GM19455 (cell line): Measurements from ENCODE around the gene ACTL10.
A peak's percentile ranks its signal among the peaks of the same experiment; 100 is the strongest.

ENCODE experiments used
- ATAC-seq: cut with Tn5 transposase; IDR thresholded peaks from one replicate; pipeline ENCODE4 v1.9.1; 2021; ENCODE audit not compliant: unreplicated experiment

ACTL10 gene

GRCh38 chr20:33663161-33664084 is 3.3 kb upstream of the ACTL10 start:
- ATAC-seq: no peak

GRCh38 chr20:33664085-33664761 is 2.5 kb upstream of the ACTL10 start:
- no peak for ATAC-seq

GRCh38 chr20:33664762-33665144 is 2.0 kb upstream of the ACTL10 start:
- ATAC-seq: no peak

GRCh38 chr20:33667245-33667675 is 517 bp downstream of the ACTL10 start:
- ATAC-seq: peak; percentile 7

- peak; percentile 36 for ATAC-seq
Measured at GRCh38 chr20:33667676-33668465, 1.1 kb downstream of the ACTL10 start.

- ATAC-seq: no peak
Measured at GRCh38 chr20:33668466-33669155, 1.9 kb downstream of the ACTL10 start.

- no peak for ATAC-seq
Measured at GRCh38 chr20:33669224-33669623, 2.5 kb downstream of the ACTL10 start.

- no peak for ATAC-seq
Measured at GRCh38 chr20:33669873-33670640, 3.3 kb downstream of the ACTL10 start.

- no peak for ATAC-seq
Measured at GRCh38 chr20:33670715-33671499, 4.2 kb downstream of the ACTL10 start.

- no peak for ATAC-seq
Measured at GRCh38 chr20:33671573-33672288, 5.0 kb downstream of the ACTL10 start.

GRCh38 chr20:33672426-33673113 is 5.8 kb downstream of the ACTL10 start:
- ATAC-seq: no peak

GRCh38 chr20:33673114-33673409 is 6.3 kb downstream of the ACTL10 start:
- no peak for ATAC-seq

- no peak for ATAC-seq
Measured at GRCh38 chr20:33673410-33674293, 6.9 kb downstream of the ACTL10 start.

GRCh38 chr20:33674294-33675135 is 7.8 kb downstream of the ACTL10 start, which contains the start of gene NECAB3:
Gene NECAB3, minus strand, starts transcription at chr20:33674428. Its CDS starts 76 bp downstream, at chr20:33674352.
- ATAC-seq: no peak

GRCh38 chr20:33675136-33675959 is 8.6 kb downstream of the ACTL10 start:
- ATAC-seq: no peak
